ENCODE measurements around the gene ANGPTL8.

ANGPTL8 gene

DNA sequence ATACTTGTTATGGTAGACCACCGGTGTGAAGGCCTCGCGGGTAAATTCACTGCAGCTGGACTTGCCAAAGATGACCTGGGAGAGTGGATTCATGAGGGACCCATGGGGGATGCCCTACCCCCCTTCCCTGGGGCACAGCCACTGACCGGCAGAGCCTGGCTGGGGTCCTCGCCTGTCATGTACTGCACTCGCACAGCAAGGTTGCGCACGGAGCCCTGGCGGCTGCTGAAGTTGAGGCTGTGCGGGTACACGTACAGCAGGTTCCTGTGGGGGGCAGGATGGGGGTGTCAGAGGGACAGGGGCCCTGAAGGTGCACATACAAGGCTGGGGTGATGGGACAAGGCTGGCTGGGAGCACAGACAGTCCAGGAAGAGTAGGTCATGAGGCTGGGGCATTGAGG, 1.4 kb upstream of the ANGPTL8 start:
- no peak for DNase-seq

DNA sequence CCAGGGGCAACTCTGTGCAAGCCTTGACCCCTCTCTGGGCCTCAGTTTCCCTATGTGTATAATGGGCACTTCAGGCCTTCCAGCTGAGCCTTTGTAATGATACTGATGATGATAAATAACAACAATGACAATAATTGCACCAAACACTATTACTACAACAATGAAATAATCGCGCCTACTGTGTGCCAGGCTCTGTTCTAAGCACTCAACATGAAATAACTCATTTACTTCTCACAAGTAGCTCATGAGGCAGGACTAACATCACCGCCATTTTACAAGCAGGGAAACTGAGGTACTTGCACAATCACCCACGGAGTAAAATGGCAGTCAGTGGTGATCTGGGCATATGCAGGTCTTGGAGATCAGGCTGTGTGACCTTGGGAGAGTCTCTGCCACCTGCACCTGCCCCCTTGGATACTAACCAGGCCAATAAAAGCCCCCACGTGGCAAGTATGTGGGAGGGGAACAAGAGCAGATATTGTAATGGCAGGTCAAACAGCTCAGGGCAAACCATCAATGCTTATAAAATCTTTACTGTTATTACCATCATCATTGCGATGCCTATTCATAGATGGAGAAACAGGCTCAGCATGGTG, 540 bp upstream of the ANGPTL8 start:
- no peak for DNase-seq

DNA sequence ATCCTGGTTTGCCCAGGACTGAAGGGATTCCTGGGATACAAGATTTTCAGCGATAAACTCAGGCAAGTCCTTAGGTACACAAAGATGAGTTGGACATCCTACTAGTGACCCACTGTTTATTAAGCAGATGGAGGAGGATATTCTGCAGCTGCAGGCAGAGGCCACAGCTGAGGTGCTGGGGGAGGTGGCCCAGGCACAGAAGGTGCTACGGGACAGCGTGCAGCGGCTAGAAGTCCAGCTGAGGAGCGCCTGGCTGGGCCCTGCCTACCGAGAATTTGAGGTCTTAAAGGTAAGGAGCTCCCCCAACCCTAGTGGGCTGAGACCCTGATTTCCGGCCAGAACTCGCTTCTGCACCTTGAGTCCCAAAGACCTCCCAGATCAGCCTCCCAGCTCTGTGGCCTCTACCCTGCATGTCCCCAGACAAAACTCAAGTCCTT, 607 bp downstream of the ANGPTL8 start:
- DNase-seq: no peak

DNA sequence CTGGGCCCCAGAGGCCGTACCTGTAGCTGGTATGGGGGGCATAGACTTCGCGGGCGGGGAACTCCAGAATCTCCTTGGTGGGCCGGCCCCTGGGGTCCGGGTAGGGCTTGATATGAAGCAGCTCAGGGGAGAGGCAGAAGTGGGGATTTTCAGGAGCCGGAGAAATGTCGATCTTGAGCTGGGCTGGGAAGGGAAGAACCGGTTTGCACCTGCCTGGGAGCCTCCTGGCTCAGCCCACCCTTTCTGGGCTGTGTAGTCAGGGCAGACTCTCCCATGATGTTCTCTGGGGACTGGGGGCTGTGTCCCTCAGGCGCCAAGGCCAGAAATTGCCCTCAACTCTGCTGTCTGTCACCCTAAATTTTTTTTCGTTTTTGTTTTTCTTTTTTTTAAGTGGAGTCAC, 2.6 kb downstream of the ANGPTL8 start:
- DNase-seq: no peak

DNA sequence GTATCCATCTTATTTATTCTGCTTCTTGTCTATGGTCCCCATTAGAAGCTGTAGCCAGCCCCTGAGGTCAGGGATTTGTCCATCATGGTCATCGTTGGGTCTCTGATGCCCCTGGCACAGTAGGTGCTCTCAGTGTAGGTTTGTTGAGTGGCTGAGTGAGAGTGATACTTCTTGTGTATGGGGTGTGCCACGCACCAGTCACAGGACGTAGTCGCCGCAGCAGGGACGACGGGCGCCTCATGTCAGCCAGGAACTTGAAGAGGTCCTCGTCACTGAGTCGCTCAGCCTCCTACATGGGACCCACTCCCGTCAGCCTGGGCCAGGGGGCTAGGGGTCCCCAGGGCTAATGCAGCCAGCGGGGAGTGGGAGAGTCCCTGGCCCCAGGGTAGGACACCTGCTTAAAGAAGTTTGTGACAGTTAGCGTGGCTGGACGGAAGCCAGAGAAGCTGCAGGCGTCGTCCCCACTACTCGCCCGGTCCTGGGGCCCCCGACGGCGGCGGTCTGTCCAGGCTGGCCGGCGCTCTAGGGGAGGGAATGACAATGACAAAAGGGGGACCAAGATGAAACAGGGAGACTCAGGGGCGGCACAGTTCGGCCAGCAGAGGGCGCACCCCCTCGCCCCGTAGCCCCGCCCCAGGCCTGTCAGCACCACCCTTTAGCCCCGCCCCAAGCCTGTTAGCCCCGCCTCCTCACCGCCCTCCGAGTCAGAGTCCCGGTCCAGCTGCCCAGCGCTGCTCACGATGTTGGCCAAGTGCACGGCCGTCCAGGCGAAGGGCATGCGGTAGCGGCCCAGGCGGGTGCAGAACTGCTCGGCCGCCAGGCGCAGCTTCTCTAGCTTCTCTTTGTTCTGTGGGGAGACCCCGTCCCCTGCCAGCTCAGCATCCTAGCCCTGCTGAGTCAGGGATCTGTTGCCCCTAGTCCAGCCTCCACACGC, 3.7 kb downstream of the ANGPTL8 start:
- DNase-seq: peak; percentile 20

DNA sequence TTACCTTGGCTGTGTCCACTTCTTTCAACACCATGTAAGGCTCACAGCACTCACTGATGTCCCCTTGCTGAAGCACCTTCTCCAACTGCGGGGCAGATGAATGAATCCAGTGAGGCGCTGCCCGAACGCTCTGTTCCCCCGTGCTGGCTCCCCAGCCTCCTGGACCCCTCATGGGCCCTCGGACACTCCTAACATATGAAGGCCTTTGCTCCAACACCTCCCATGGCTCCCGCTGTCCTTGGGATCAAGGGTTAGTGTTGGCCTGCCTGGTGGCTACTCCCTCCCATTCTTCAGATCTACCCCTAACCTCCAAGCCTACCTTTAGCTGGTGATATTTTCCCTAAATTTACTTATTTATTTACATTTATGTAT, 4.4 kb downstream of the ANGPTL8 start:
- no peak for DNase-seq

DNA sequence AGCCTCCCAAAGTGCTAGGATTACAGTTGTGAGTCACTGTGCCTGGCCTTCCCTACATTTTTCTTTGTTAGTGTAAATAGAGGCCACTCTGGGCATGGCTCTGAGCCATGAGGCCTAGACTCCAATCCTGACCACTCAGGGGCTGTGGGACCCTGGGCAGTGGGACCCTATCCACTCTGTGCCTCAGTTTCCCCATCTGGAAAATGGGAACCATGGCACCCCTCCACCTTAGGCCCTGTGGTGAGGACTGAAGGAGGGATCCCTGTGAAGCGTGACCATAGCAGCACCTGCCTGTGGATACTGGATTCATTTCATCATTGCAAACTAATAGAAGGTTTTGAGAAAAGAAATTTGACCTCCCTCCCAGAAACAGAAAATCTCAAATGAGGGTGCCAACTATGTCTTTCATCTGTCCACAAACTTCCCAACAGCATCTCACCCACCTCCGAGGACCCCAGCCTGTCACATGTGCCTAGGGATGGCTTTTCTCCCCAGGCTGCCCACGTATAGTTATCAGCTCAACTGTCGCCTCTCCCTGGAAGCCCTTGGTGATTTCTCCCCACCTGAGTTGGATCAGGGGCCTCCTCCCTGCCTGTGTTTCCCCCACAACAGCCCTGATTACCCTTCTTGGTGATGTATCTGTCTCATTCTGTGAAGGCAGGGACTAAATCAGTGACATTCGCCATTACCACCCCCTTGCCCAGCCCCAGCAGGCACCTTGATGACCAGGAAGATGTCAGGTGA, 5.6 kb downstream of the ANGPTL8 start:
- DNase-seq: no peak

DNA sequence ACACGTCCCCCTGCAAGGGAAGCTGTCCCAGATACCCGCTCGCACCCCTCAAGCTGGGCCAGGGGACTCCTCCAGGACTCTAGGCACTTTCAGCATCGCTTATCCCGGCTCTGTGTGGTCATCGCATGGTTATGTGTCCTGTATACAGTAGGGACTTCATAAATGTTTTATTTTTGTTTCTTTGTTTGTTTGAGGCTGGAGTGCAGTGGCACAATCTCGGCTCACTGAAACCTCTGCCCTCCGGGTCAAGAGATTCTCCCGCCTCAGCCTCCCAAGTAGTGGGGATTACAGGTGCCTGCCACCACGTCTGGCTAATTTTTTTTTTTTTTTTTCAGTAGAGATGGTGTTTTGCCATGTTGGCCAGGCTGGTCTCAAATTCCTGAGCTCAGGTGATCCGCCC, 7.5 kb downstream of the ANGPTL8 start:
- no peak for DNase-seq

DNA sequence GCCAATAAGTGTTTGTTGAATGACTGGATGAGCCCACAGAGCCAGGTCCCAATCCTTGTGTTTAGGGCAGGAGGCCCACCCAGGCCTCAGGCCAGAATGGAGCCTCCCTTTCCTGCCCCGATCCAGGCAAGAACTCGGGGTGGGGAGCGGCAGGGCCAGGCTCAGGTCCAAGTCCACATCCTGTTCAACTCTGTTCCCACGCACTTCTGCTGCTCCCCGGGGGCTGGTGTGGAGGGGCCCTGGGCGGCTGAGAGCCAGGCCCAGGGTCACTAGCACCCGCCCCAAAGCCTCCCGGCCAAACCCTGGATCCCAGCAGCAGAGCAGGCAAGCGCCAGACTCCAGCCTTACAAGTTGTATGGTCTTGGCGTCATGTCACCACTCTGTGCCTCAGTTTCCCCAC, 8.0 kb downstream of the ANGPTL8 start:
- DNase-seq: no peak

DNA sequence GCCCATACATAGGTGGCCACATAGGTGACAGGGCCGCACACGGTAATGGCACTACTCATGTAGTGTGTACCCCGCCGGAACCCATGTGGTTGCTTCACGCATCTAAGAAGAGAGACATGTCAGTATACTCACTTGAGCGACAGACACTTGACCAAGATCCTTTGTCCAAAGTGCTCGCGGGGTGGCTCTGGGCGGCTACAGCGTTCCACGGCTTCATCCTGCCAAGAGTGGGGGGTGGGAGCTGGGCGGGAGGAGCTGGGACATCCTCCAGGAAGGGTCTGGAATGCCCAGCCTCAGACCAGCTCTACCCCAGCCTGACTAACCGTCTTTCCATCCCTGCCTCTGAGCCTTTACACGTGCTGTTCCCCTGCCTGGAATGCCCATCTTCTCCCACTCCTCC, 8.5 kb downstream of the ANGPTL8 start:
- DNase-seq: no peak

DNA sequence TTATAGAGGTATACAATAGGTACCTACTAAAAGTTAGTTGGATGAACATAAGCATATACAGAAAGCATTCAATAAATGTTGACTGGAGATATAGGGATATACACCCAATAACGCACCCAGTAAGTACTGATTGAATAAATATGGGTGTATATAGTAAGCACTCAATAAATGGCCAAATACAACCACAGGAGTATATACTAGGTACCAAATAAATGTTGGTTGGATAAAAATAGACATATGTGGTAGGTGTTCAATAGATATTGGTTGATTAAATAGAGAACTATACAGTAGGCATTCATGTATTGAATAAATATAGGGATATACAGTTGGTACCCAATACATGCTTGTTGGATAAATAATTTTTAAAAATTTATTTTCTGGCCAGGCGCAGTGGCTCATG, 9.4 kb downstream of the ANGPTL8 start:
- no peak for DNase-seq

DNA sequence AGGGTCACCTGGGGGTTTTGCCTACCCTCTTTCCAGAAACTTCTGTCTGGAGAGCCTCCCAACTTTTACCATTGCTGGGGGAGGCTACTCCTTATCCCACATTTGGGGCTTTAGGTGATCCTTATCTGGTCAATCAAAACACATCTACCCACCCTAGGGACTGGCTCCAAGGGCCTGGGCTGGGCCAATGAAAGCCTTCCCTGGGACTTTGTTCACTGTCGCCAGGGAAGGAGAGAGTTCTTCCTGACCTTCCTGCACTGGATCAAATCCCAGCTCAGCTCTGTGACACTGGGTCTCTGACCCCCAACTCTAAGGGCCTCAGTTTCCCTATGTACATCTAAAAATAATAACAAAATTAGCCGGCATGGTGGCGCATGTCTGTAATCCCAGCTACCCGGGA, 11.8 kb downstream of the ANGPTL8 start:
- no peak for DNase-seq

DNA sequence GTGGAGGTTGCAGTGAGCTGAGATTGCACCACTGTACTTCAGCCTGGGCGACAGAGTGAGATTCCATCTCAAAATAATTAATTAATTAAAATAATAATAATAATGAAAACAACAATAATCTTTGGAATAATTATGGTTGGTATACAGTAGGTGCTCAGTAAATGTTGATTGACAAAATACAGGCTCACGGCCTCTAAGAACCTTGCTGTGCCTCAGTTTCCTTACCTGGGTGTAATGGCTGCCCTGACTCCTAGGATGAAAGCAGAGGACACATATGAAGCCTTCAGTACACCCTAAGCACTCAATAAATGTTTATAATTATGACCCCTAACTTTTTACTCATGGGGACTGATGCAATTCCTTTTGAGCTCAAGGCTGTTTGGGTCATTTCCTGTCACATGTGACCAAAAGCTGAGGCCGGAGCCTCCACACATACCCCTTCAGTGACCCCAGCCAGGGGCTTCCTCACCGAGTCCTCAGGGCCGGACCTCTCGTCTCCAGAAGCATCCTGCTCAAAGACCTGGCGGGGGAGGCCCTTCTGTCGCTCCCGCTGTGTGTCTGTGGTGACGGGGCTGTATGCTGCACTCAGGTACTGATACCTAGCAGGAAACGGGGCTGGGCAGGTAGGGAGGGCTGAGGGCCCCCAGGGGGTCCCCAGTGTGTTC, 12.4 kb downstream of the ANGPTL8 start:
- DNase-seq: no peak

DNA sequence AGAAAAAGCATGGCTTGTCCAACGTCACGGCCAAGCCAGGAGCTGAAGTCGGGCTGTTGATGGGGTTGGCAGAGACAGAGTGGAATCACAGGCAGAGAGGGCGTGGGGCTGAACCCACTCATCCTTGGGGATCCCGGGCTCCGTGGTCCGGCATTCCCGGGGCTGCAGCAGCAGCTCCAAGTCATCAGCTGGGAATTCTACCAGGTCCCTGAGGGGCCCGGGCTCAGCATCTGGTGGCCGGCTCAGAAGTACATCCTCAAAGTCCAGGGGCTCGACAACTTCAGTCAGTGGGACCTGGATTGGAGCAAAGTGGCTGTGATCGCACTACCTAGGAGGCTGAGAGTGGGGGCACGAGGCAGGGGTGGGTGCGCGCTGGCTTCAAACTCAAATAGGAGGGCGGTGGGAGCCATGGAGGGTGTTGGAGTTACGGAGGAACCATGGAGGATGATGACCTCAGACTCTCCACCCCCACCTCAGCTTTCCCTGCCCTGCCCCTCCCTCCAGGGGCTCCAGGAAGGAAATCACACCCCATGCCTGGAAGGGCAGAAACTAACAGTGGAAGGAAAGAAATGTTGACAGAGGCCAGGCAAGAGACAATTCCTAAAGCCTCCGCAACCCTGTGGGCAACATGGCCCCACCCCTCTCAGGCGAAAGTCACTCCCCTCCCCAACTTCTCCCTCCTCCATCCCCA, 13.4 kb downstream of the ANGPTL8 start:
- DNase-seq: no peak

DNA sequence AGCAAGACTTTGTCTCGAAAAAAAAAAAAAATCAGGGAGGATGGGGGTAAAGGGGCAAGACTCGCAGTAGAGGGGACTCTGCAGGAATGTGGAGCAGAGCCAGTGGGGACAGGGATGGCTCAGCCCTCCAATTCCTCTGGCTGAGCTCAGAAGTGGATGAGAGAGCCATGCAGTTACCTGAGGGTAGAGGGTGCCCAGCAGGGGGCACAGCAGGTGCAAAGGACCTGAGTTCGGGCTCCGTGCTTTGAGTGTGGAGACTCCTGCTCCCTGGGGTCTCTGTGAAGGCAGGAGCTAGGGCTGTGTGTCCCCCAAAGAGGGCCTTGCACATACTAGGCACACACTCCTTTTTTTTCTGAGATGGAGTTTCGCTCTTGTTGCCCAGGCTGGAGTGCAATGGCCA, 15.2 kb downstream of the ANGPTL8 start:
- DNase-seq: no peak

DNA sequence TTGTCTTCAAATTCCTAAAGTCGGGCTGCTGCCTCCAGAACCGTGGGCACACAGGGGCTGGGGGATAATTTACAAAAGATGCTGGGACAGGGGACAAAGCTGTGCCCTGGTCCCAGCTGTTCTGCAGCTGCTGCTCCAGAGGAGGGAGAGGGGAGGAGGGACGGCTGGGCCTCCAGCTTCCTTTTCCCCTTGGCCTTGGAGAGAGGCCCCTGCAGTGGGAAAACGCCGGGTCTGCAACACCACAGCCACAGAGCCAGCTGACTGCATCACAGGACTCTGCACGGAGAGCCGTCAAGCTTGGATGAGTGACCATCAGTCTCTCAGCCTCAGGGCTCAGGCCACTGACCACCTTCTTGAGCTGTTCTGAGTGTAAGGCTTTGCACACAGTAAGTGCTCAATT, 16.8 kb downstream of the ANGPTL8 start:
- DNase-seq: no peak

DNA sequence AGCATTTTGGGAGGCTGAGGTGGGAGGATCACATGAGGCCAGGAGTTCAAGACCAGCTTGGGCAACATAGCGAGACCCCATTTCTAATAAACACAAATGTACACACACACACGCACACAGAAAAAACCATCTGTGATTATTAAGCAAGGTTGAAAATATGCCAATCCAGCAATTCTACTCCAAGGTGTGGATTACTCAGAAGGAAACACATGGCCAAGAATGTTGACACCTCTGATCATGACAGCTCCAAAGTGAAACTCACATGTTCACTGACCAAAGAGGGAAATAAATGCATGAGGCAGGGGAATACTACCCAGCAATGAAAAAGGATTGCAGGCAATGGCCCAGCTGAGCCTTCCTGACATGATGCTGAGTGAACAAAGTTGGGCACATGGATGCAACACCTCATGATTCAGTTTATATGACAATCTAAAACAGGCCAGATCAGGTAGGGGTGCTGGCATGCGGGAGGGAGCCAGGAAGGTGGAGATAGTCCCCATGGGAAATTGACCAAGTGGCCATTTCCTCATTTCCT, 18.5 kb downstream of the ANGPTL8 start:
- no peak for DNase-seq

DNA sequence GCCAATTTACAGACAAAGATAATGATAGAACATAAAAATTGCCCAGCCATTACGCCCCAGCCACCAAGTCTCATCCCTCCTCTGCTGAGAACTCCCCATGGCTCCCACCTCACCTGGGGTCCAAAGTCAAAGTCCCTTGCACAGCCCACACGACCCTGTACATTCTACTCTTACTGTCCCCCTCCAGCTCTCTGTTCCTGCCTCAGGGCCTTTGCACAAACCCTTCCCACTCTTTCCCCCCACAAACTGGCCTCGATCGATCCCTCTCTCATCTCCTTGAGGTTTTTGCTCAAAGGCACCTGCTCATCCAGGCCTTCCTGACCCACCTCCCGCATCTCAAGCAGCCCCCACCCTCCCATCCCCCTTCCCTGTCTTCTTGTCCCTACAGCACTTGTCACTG, 21.6 kb downstream of the ANGPTL8 start:
- no peak for DNase-seq

DNA sequence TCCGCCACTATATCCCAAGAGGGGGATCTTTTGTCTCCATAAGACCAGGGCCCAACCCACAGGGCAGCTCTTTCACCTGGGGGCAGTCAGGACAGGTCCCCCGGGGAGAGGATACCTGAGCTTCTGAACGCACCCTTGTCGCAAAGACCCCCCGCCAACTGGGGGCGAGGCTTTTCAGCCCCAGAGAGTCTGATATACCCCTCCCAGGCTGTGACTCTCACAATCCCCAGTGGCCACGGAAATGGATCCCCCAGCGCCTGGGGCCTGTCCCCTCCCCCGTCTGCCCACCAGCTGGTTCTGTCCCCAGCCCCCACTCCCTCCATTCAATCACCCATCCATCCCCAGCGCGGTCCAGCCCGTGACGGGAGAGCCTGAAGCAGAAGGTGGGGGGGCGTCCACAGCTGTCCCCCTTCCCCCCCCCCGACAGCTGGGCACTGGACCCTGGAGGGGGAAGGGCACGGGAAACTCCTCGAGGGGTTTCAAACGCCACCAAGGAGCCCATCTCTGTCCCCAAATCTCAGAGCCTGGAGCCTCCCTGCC, 22.1 kb downstream of the ANGPTL8 start:
- no peak for DNase-seq

DNA sequence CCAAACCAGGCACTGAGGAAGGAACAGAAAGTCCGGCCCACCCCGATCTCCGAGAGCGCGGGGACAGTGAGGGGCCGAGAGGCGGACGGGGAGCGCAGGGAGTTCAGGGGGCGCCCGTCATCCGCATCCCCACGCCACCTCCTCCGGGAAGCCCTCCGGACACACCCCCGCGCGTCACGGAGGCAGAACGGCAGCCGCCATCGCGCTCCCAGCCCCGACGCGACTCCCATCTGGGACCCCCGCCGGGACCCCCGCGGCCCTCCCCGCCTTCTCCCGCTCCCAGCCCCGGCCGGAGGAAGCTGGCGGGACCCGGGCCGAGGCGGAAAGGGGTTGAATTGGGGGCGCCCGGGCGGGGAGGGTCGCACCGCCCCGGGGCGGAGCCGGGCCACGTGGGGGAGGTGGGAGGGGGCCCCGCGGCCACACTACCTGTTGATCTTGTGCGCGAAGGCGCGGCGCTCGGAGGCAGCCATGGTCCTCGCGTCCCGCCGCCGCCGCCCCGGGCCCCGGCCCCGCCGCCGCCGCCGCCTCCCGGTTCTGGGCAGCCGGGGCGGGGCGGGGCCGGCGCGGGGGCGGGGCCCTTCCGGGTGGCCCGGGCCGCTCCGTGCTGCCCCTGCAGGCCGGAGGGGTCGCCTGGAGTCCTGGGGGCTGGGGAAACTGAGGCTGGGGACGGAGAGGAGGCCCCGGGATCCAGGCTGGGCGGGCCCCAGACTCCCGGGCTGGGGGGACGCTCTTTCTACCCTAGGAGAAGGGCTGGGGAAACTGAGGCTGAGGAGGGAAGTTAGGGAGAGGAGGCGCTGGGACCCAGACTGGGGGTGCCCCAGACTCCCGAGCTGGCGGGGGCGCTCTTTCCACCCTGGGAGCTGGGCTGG, 22.8 kb downstream of the ANGPTL8 start, which contains the start of gene DOCK6:
Gene DOCK6, minus strand, starts transcription at position 554 of the 869 bp plus-strand sequence. Its CDS starts 84 bp downstream, at position 470.
- DNase-seq: no peak

DNA sequence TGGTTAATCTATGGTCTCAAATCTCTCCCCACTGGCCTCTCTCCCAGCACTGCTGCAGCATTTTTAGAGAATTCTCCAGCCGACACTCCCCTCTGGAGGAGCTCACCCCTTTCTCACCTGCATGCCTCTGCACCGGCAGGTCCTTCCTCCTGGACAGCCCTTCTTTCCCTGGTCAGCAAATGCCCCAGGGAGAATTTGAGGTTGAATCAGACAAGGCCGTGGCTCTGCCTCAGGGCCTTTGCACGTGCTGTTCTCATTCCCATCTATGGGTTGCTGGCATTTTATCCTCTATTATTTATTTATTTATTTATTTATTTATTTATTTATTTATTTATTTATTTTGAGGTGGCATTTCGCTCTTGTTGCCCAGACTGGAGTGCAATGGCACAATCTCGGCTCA, 24.3 kb downstream of the ANGPTL8 start:
- no peak for DNase-seq
